ENCODE data around the gene PCNT. TPM values are rescaled to one million over a fixed set of nuclear protein-coding genes. Genes with fewer than 3 reads are reported as not detected.

Gene PCNT
- total and polyA plus RNA-seq, 2 of the 4 experiments (the other 2 are of a cell fraction): 10.0 to 19.4 TPM

GRCh38 chr21:46368533-46369285, 44.8 kb downstream of the PCNT start:
- Histone ChIP-seq H2AK5ac (ENCODE audit: low read depth, low read length) (no peak overlapping the region), H3K4me3 (ENCODE audit: insufficient read depth, low read depth, low read length) (no peak overlapping the region), H3K36me3 (ENCODE audit: control insufficient read depth, insufficient read depth, low read length) (peaks cover 39% of the 10 kb centered on the region), H4K5ac (ENCODE audit: low read depth, low read length) (no peak overlapping the region), H3K9me1 (ENCODE audit: insufficient read depth, low read length) (peaks cover 11% of the 10 kb centered on the region), H3K56ac (ENCODE audit: extremely low read depth, insufficient read depth, low read length) (no peak overlapping the region), H2BK20ac (ENCODE audit: low read depth, low read length) (no peak overlapping the region), H4K8ac (ENCODE audit: low read depth in 2 of 2, low read length in 2 of 2) (no peak overlapping the region), H3K4me2 (ENCODE audit: low read depth, low read length) (no peak overlapping the region), H4K91ac (ENCODE audit: insufficient read depth, low read depth, low read length) (no peak overlapping the region), H2AK9ac (replicated peaks; ENCODE audit: low read depth, low read length, poor library complexity) (no peak overlapping the region), H3K4ac (ENCODE audit: low read depth, low read length) (no peak overlapping the region), H3K27ac (ENCODE audit: insufficient read depth, low read length) (no peak overlapping the region), H3K9me3 (ENCODE audit: control insufficient read depth, insufficient read depth, low read length) (no peaks in the 10 kb centered on the region), H3K4me1 (ENCODE audit: control insufficient read depth, insufficient read depth, low read length) (no peaks in the 10 kb centered on the region), H2AFZ (replicated peaks; ENCODE audit: low read length, poor library complexity) (no peak overlapping the region), H2BK5ac (ENCODE audit: low read depth, low read length, poor library complexity, severe bottlenecking) (no peak overlapping the region), H2BK120ac (ENCODE audit: low read depth, low read length) (no peak overlapping the region), H4K20me1 (ENCODE audit: insufficient read depth, low read length) (peaks cover 10% of the 10 kb centered on the region), H3K79me1 (ENCODE audit: low read depth in 1 of 2, low read length in 2 of 2) (peaks cover 11 to 46% of the 10 kb centered on the region in 2 experiments), H3K18ac (ENCODE audit: low read depth, low read length) (no peak overlapping the region), H3K27me3 (ENCODE audit: control insufficient read depth, insufficient read depth, low read length) (no peaks in the 10 kb centered on the region), H3K14ac (replicated peaks; ENCODE audit: low read depth, low read length) (no peak overlapping the region), H2BK15ac (ENCODE audit: low read depth, low read length) (no peak overlapping the region), H3K9ac (ENCODE audit: low read depth, low read length) (no peak overlapping the region), H3K23ac (ENCODE audit: low read depth, low read length) (0 out of 2 replicates have a peak overlapping the region, but pooled peaks have one; percentile 2)
- TF ChIP-seq RFX5 (IDR thresholded peaks at IDR 0.05; ENCODE audit: low read depth, low read length) (no peak), MXI1 (IDR thresholded peaks at IDR 0.05; ENCODE audit: borderline replicate concordance, low read depth, low read length) (no peak), FOS (IDR thresholded peaks at IDR 0.05; ENCODE audit: low read depth, low read length) (no peak), ELK1 (IDR thresholded peaks at IDR 0.05; ENCODE audit: borderline replicate concordance, low read depth, low read length) (no peak), MAZ (IDR thresholded peaks at IDR 0.05; ENCODE audit: borderline replicate concordance, low read depth, low read length) (no peak), POLR2A (IDR thresholded peaks at IDR 0.05; ENCODE audit: low read depth, low read length) (no peak), SMC3 (IDR thresholded peaks at IDR 0.05; ENCODE audit: low read depth, low read length) (no peak), CEBPB (IDR thresholded peaks at IDR 0.05; ENCODE audit: low read depth, low read length) (no peak), NFE2L2 (IDR thresholded peaks at IDR 0.05; ENCODE audit: low read depth, low read length) (no peak), MAFK (IDR thresholded peaks at IDR 0.05; ENCODE audit: low read depth, low read length) (no peak), RAD21 (IDR thresholded peaks at IDR 0.05; ENCODE audit: low read length) (no peak), RCOR1 (IDR thresholded peaks at IDR 0.05; ENCODE audit: insufficient replicate concordance, low read length) (no peak), CHD1 (IDR thresholded peaks at IDR 0.05; ENCODE audit: low read depth, low read length) (no peak), BHLHE40 (IDR thresholded peaks at IDR 0.05; ENCODE audit: low read depth, low read length) (no peak)
- TF ChIP-seq, protein P1, sequence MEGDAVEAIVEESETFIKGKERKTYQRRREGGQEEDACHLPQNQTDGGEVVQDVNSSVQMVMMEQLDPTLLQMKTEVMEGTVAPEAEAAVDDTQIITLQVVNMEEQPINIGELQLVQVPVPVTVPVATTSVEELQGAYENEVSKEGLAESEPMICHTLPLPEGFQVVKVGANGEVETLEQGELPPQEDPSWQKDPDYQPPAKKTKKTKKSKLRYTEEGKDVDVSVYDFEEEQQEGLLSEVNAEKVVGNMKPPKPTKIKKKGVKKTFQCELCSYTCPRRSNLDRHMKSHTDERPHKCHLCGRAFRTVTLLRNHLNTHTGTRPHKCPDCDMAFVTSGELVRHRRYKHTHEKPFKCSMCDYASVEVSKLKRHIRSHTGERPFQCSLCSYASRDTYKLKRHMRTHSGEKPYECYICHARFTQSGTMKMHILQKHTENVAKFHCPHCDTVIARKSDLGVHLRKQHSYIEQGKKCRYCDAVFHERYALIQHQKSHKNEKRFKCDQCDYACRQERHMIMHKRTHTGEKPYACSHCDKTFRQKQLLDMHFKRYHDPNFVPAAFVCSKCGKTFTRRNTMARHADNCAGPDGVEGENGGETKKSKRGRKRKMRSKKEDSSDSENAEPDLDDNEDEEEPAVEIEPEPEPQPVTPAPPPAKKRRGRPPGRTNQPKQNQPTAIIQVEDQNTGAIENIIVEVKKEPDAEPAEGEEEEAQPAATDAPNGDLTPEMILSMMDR (conservative IDR thresholded peaks at IDR 0.05; ENCODE audit: low read depth, low read length): no peak
- TF ChIP-seq, protein P2, sequence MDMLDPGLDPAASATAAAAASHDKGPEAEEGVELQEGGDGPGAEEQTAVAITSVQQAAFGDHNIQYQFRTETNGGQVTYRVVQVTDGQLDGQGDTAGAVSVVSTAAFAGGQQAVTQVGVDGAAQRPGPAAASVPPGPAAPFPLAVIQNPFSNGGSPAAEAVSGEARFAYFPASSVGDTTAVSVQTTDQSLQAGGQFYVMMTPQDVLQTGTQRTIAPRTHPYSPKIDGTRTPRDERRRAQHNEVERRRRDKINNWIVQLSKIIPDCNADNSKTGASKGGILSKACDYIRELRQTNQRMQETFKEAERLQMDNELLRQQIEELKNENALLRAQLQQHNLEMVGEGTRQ (IDR thresholded peaks at IDR 0.05; ENCODE audit: low read depth, low read length): no peak
- DNase-seq: no peak
- BruUV-seq (replicated peaks): no TSS peak
- in situ Hi-C loops (cut with MboI; ENCODE audit: low sequenced_read_pairs): no loop called here
- no peak for ATAC-seq (ENCODE audit: low read depth)
- dilution Hi-C loops (cut with HindIII; ENCODE audit: low sequenced_read_pairs, unreplicated experiment): no loop called here
- WGBS, 2 experiments (ENCODE audit: extremely low coverage in 2 of 2, insufficient read length in 1 of 2): 97% methylated on average over 4 of the region's 11 CpGs; no CpG with 5 or more reads in 1 of the 2 experiments
- ChIA-PET POLR2A (ENCODE audit: unreplicated experiment) (no interaction called here), CTCF (no interaction called here)
- intact Hi-C loops (cut with micrococcal nuclease): no loop called here
